K562 (cell line): ENCODE results near the gene ANO1.

Experiments
- EGR1 ChIP-seq: fragments of 450-650 bp; conservative IDR thresholded peaks from 2 replicates; pipeline ENCODE4 v1.6.1; 2017; ENCODE audit warnings: mild to moderate bottlenecking
- NFYB ChIP-seq: IDR thresholded peaks from 2 replicates; pipeline ENCODE4 v1.6.1; 2011; ENCODE audit warnings: mild to moderate bottlenecking, moderate library complexity; ENCODE audit not compliant: insufficient read length; ENCODE audit errors: extremely low read depth
- SP1 ChIP-seq: sonication (generic); formaldehyde crosslinking; IDR thresholded peaks from 2 replicates; pipeline ENCODE4 v1.8.1; 2022; ENCODE audit warnings: mild to moderate bottlenecking, missing genetic modification reagents

- TF ChIP-seq SP1 (CRISPR knock-in tag), result no peak
- no peak for TF ChIP-seq EGR1
- no peak for TF ChIP-seq NFYB
Measured at GRCh38 chr11:70090961-70091381, 12.9 kb downstream of the ANO1 start.
